ENCODE data around the gene MLANA.

DNA sequence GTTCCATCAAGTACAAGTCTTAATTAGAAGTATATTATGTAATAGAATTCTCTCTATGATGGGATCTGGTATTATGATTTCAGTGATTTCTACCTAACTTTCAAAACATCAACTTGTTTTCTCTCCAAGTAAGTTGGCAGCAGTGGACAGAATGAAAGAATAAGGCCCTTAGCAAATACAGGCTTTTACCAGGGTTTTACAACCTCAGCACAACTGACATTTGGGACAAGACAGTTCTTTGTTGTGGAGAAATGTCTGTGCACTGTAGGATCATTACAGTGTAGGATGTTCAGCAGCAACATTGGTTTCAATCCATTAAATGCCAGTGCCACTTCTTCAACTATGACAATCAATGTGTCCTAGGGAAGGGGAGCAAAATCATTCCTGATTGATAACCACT is 48.8 kb downstream of the MLANA start:
- TF ChIP-seq, protein P1, sequence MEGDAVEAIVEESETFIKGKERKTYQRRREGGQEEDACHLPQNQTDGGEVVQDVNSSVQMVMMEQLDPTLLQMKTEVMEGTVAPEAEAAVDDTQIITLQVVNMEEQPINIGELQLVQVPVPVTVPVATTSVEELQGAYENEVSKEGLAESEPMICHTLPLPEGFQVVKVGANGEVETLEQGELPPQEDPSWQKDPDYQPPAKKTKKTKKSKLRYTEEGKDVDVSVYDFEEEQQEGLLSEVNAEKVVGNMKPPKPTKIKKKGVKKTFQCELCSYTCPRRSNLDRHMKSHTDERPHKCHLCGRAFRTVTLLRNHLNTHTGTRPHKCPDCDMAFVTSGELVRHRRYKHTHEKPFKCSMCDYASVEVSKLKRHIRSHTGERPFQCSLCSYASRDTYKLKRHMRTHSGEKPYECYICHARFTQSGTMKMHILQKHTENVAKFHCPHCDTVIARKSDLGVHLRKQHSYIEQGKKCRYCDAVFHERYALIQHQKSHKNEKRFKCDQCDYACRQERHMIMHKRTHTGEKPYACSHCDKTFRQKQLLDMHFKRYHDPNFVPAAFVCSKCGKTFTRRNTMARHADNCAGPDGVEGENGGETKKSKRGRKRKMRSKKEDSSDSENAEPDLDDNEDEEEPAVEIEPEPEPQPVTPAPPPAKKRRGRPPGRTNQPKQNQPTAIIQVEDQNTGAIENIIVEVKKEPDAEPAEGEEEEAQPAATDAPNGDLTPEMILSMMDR (IDR thresholded peaks at IDR 0.05), result no peak
- TF ChIP-seq ZFX (IDR thresholded peaks at IDR 0.05; ENCODE audit: borderline replicate concordance), result no peak
